Skeletal muscle tissue (tissue), 2 donors: ENCODE results near the gene DUX4. TPM values are rescaled to one million over a fixed set of nuclear protein-coding genes. Genes with fewer than 3 reads are reported as not detected.

Experiments used
- small RNA-seq: library from RNA; depleted of rRNA; stranded (forward); fragments of <200 nt; gene quantifications from one replicate; pipeline ENCODE3, GENCODE V24; 2014
- total RNA-seq: library from RNA; depleted of rRNA; stranded (reverse); fragments of >200 nt; gene quantifications from one replicate; pipeline ENCODE4 v1.2.3, GENCODE V29; 2014

Gene DUX4
- total RNA-seq, 1 donor from 2014 or later, result not detected

Small RNA genes within 50 kb of the gene (small RNA-seq; reads per million reads assigned to genes)
- not detected for gene AC215524.1

Other genes starting within 250 kb of the DUX4 start
- gene FRG1, start 232.9 kb upstream of the DUX4 start, total RNA-seq, result 13.6 TPM
- not detected for gene FRG2, start 146.5 kb upstream of the DUX4 start, total RNA-seq
- not detected for gene DBET, start 109.3 kb upstream of the DUX4 start, total RNA-seq